Osteoblast (primary cell): ENCODE data around the gene PON1. TPM values are rescaled to one million over a fixed set of nuclear protein-coding genes. Genes with fewer than 3 reads are reported as not detected.

Experiments
- DNase-seq: peaks from one replicate; pipeline ENCODE4 v3.0.0; 2011; ENCODE audit warnings: low spot score, mixed read lengths; ENCODE audit not compliant: insufficient read length; ENCODE audit errors: missing footprints
- H2AFZ ChIP-seq: 2 replicates; pipeline ENCODE4 v1.6.0; 2011; ENCODE audit warnings: mild to moderate bottlenecking, low read length
- H3K27ac ChIP-seq: 2 replicates; pipeline ENCODE4 v1.5.1; 2011; ENCODE audit warnings: mild to moderate bottlenecking, low read depth, low read length, moderate library complexity
- H3K27me3 ChIP-seq: 2 replicates; pipeline ENCODE4 v1.6.0; 2012; ENCODE audit warnings: mild to moderate bottlenecking, control low read depth, inconsistent platforms, low read length, moderate library complexity; ENCODE audit not compliant: insufficient read depth
- H3K36me3 ChIP-seq: 2 replicates; pipeline ENCODE4 v1.5.1; 2011; ENCODE audit warnings: mild to moderate bottlenecking, low read length, control low read depth, moderate library complexity; ENCODE audit not compliant: insufficient read depth
- H3K4me1 ChIP-seq: 2 replicates; pipeline ENCODE4 v1.5.1; 2011; ENCODE audit warnings: mild to moderate bottlenecking, low read length, control low read depth, moderate library complexity; ENCODE audit not compliant: insufficient read depth
- H3K4me2 ChIP-seq: 2 replicates; pipeline ENCODE4 v1.6.0; 2011; ENCODE audit warnings: mild to moderate bottlenecking, low read length; ENCODE audit not compliant: insufficient read depth
- H3K4me3 ChIP-seq: fragments of 200-600 bp; sonication (generic); 3 replicates; pipeline ENCODE4 v1.5.1; 2012; ENCODE audit warnings: mild to moderate bottlenecking, low read length, inconsistent platforms; ENCODE audit not compliant: insufficient read depth
- H3K79me2 ChIP-seq: 2 replicates; pipeline ENCODE4 v1.6.0; 2012; ENCODE audit warnings: mild to moderate bottlenecking, low read length, control low read depth, inconsistent platforms; ENCODE audit not compliant: insufficient read depth
- H3K9me3 ChIP-seq: 2 replicates; pipeline ENCODE4 v1.5.1; 2011; ENCODE audit warnings: low read depth, low read length, control low read depth
- H4K20me1 ChIP-seq: 2 replicates; pipeline ENCODE4 v1.6.0; 2012; ENCODE audit warnings: mild to moderate bottlenecking, low read length, control low read depth; ENCODE audit not compliant: insufficient read depth
- CTCF ChIP-seq: IDR thresholded peaks from 2 replicates; pipeline ENCODE4 v1.5.1; 2011; ENCODE audit warnings: mild to moderate bottlenecking, low read depth, low read length, moderate library complexity; ENCODE audit errors: extremely low read depth
- total RNA-seq: library from RNA; depleted of rRNA; stranded (reverse); fragments of >200 nt; gene quantifications from 2 replicates; pipeline ENCODE4 v1.2.3, GENCODE V29; 2012

The PON1 gene
- total RNA-seq, result not detected in 2 replicates

DNA sequence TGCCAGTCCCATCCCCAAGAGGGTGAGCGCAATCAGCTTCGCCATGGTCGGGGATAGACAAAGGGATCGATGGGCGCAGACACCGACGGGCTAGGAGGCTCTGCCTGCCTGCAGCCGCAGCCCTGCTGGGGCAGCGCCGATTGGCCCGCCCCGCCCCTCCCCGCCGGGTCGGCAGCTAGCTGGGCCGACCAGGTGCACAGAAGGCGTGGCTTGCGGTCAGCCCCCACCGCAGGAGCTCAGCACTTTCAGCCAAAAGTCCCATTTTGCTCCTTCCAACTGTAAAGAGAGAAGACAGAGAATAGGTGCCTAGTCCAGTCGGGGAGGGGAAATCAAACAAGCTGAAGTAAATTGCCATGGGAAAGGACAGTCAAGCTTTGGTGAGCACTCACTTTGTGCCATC lies at the start of gene PON1:
TSS of gene PON1 (minus strand) at position 102 of the 400 bp plus-strand sequence. CDS start at position 45, 57 bp downstream.
- Histone ChIP-seq H3K9me3 (no peaks in the 10 kb centered on the region), H3K79me2 (no peaks in the 10 kb centered on the region), H4K20me1 (no peaks in the 10 kb centered on the region), H3K36me3 (no peaks in the 10 kb centered on the region), H3K4me3 (no peak within 1 kb of the TSS), H3K27me3 (peaks cover 20% of the 10 kb centered on the region), H2AFZ (no peak within 1 kb of the TSS), H3K4me1 (no peaks in the 10 kb centered on the region), H3K27ac (no peak within 1 kb of the TSS), H3K4me2 (no peak within 1 kb of the TSS)
- TF ChIP-seq CTCF, result no peak
- no peak for DNase-seq

GRCh38 chr7:95373323-95373722 lies 49.0 kb upstream of the PON1 start:
- no peak overlapping the region for H3K27ac ChIP-seq
- no peaks in the 10 kb centered on the region for H3K9me3 ChIP-seq
- no peak overlapping the region for H3K4me2 ChIP-seq
- DNase-seq, result no peak
- H3K4me3 ChIP-seq, result no peak overlapping the region
- no peak for TF ChIP-seq CTCF
- H3K79me2 ChIP-seq, result no peaks in the 10 kb centered on the region
- H4K20me1 ChIP-seq, result no peaks in the 10 kb centered on the region
- H3K27me3 ChIP-seq, result peaks cover 2% of the 10 kb centered on the region
- no peaks in the 10 kb centered on the region for H3K36me3 ChIP-seq
- H3K4me1 ChIP-seq, result no peaks in the 10 kb centered on the region
- no peak overlapping the region for H2AFZ ChIP-seq

DNA sequence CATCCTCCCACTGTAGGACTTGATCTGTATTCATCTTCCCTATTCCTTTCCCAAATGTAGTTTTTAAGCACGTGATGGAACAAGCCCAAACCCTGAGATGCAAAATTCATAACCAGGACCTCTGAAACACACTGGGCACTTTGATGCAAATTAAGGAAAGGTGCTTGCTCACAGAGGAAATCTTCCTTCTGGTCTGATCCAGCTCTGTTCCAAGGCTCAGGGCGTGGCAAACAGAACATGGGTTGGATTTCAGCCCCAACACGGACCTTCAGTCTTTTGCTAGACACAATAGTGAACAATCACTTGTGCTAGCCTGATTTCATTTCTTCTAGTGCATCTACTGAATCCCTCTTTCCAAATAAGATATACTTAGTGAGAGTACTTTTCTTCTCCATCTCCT lies 43.9 kb upstream of the PON1 start:
- Histone ChIP-seq H3K9me3 (no peaks in the 10 kb centered on the region), H3K79me2 (no peaks in the 10 kb centered on the region), H3K36me3 (no peaks in the 10 kb centered on the region), H3K27me3 (peaks cover 5% of the 10 kb centered on the region), H2AFZ (no peak overlapping the region), H3K4me2 (no peak overlapping the region), H4K20me1 (no peaks in the 10 kb centered on the region), H3K4me3 (no peak overlapping the region), H3K27ac (no peak overlapping the region), H3K4me1 (no peaks in the 10 kb centered on the region)
- no peak for DNase-seq
- no peak for TF ChIP-seq CTCF

DNA sequence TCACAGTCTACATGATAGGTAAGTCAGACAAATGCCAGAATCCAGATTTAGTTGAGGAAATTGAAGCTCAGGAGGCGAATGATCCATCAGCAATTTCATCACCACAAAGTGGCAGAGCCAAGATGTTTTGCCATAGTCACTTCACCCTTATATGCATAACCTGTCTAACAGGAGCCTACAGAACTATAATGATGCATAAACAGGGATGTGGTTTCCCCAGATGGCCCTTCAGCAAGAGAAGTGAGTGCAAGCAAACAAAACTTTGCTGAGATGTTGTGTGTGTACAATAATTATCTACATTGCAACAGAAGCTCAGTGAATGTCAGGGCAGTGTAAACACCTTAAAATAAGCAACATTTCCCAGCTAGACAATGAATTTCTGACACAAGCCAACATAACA lies 43.3 kb upstream of the PON1 start:
- Histone ChIP-seq H3K79me2 (no peaks in the 10 kb centered on the region), H3K4me2 (no peak overlapping the region)
- TF ChIP-seq CTCF, result no peak

More for the DNA sequence above, 43.3 kb upstream of the PON1 start:
- DNase-seq, result no peak
- Histone ChIP-seq H3K27ac (no peak overlapping the region), H2AFZ (no peak overlapping the region), H3K36me3 (no peaks in the 10 kb centered on the region), H3K9me3 (no peaks in the 10 kb centered on the region), H3K4me3 (no peak overlapping the region), H3K4me1 (no peaks in the 10 kb centered on the region), H3K27me3 (peaks cover 5% of the 10 kb centered on the region), H4K20me1 (no peaks in the 10 kb centered on the region)
